Ectodermal cell (in vitro differentiated cells): ENCODE measurements around the gene TMEM18.

Source experiments
- H3K27ac ChIP-seq: 2 replicates; pipeline ENCODE4 v1.7.0; 2013; ENCODE audit warnings: mild to moderate bottlenecking, low read depth, low read length; ENCODE audit not compliant: insufficient read depth, poor library complexity, severe bottlenecking
- H3K27me3 ChIP-seq: 2 replicates; pipeline ENCODE4 v1.7.0; 2013; ENCODE audit warnings: mild to moderate bottlenecking, low read length; ENCODE audit not compliant: insufficient read depth, control insufficient read depth, poor library complexity, severe bottlenecking
- H3K36me3 ChIP-seq: one replicate; pipeline ENCODE4 v1.7.0; 2013; ENCODE audit warnings: low read length; ENCODE audit not compliant: control insufficient read depth, insufficient read depth
- H3K4me1 ChIP-seq: one replicate; pipeline ENCODE4 v1.7.0; 2013; ENCODE audit warnings: low read length; ENCODE audit not compliant: control insufficient read depth, insufficient read depth
- H3K4me3 ChIP-seq: 2 replicates; pipeline ENCODE4 v1.7.0; 2013; ENCODE audit warnings: low read depth, low read length, control low read depth; ENCODE audit not compliant: insufficient read depth
- H3K9me3 ChIP-seq: 2 replicates; pipeline ENCODE4 v1.7.0; 2013; ENCODE audit warnings: mild to moderate bottlenecking, low read length, moderate library complexity; ENCODE audit not compliant: control insufficient read depth
- WGBS, 2 experiments: methylation state at CpG; one replicate each; pipeline ENCODE4 v1.1.7; 2013; ENCODE audit warnings: missing lambda C conversion rate in 2 of 2; 5-methylcytosine and 5-hydroxymethylcytosine counted together

The TMEM18 gene

DNA sequence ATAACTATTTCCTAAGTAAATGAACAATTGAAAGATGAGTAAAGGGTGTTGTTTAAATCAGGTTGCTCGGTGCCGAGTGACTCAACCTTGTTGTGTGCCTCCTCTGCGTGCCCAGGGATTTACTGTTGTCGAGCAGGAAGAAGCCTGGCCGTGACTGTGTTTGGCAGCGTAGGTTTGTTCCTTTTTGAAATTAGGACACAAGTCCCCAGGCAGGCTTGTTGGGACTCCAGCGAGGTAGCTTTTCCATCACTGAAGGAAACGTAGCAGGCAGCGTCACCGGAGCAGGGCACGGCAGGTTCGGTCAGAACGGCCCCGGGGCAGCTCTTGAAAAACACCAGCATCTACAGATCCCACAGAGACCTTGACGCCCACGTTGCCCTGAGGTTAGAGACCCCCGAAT, 48.6 kb downstream of the TMEM18 start:
- H3K4me1 ChIP-seq: peaks cover 20% of the 10 kb centered on the region
- 89 to 92% methylated on average over 17 of the region's 17 CpGs for WGBS, 2 experiments
- no peaks in the 10 kb centered on the region for H3K36me3 ChIP-seq
- no peak overlapping the region for H3K4me3 ChIP-seq
- H3K9me3 ChIP-seq: no peaks in the 10 kb centered on the region
- no peak overlapping the region for H3K27ac ChIP-seq
- H3K27me3 ChIP-seq: no peaks in the 10 kb centered on the region

DNA sequence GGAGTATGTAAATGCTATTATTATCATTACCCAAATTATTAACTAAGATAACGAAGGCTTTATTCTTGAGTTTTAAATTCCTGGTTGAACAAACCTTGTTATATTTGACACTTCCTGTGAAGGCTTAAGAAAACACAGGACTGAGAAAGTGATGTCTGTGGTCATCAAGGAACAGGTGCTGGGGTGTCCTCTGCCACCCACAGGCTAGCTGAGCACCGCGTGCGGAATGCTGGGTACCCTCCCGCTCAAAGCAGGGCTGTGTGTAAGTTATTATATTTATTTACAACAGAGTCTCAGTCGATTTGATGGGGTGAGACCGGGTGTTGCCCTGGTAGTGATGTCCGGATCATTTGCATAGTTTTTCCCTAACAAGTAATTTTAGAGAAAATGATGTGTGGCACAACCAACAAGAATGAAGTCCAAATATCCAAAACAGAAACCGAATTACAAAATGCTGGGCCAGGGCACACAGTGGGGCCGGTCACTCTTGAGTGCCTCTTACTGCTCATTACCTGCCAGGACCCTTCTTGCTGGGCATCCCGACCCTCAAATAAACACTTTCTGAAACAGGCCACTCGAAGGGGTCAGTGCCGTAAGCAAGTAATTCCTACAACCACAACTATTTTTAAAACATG, 49.2 kb downstream of the TMEM18 start:
- no peaks in the 10 kb centered on the region for H3K36me3 ChIP-seq
- H3K27me3 ChIP-seq: no peaks in the 10 kb centered on the region
- no peak overlapping the region for H3K4me3 ChIP-seq
- peaks cover 20% of the 10 kb centered on the region for H3K4me1 ChIP-seq
- H3K27ac ChIP-seq: no peak overlapping the region
- H3K9me3 ChIP-seq: no peaks in the 10 kb centered on the region
- 89 to 93% methylated on average over 9 to 13 of the region's 13 CpGs for WGBS, 2 experiments

DNA sequence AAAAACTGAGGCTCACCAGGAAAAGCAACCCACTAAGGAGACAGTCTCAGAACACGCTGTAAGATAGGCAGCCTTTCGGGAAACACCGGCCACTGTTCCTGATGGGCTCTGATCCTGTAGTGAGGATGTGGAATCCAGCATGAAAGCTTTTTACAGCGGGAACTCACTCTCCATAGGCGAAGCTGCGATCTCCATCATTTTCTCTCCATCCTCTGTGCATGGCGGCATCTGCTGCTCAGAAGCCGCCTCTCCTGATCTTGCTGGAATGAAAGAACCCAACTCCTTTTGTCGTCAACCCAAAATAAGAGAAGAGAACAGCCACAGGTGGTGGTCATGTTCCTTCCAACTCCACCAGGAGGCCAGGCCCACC, 49.9 kb downstream of the TMEM18 start:
- Histone ChIP-seq H3K36me3 (no peaks in the 10 kb centered on the region), H3K4me3 (no peak overlapping the region), H3K9me3 (no peaks in the 10 kb centered on the region), H3K27me3 (no peaks in the 10 kb centered on the region), H3K27ac (peak overlapping the region; percentile 27), H3K4me1 (peaks cover 20% of the 10 kb centered on the region)
- WGBS, 2 experiments: 82 to 83% methylated on average over 9 of the region's 9 CpGs

DNA sequence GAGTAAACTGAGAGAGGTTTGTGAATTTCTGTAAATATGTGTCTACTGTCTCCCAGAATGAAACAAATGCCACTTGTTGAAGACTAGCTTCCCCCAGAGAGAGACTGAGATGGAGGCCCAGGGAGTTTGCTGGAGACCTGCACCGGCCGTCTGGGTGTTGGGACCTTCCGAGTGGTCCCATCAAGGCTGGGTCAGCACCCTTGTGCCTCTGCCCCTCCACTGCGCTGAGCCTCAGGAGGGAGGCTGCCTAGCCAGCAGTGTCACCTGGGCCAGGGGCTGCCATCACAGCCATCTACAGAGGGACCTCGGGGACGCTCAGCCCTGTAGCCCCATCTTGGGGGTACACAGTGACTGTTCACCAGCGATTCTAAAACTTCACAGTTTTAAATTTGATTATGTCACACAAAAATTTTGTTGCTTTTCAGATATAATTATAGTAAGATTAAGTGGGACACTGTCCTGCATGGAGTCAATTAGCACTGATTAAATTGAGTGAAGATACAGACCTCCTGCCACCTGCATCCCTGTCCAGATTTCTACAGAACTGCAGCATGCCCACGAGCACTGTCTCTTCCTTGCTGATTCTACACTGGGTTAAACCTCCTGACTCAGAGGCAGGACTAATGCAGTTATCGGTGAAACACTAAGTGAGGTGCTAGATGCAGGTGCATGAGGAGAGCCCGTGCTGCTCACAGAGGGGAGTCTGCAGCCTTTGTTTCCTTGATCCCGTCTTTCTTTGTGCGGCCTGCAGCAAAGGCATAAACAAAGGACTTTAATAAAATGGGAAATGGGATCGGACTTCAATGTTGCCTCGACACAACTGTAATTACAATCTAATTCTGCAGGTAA, 50.5 kb downstream of the TMEM18 start:
- H3K4me3 ChIP-seq: no peak overlapping the region
- H3K9me3 ChIP-seq: no peaks in the 10 kb centered on the region
- H3K27me3 ChIP-seq: no peaks in the 10 kb centered on the region
- H3K27ac ChIP-seq: peak overlapping the region; percentile 27
- peaks cover 20% of the 10 kb centered on the region for H3K4me1 ChIP-seq
- 68 to 69% methylated on average over 14 of the region's 14 CpGs for WGBS, 2 experiments
- no peaks in the 10 kb centered on the region for H3K36me3 ChIP-seq

DNA sequence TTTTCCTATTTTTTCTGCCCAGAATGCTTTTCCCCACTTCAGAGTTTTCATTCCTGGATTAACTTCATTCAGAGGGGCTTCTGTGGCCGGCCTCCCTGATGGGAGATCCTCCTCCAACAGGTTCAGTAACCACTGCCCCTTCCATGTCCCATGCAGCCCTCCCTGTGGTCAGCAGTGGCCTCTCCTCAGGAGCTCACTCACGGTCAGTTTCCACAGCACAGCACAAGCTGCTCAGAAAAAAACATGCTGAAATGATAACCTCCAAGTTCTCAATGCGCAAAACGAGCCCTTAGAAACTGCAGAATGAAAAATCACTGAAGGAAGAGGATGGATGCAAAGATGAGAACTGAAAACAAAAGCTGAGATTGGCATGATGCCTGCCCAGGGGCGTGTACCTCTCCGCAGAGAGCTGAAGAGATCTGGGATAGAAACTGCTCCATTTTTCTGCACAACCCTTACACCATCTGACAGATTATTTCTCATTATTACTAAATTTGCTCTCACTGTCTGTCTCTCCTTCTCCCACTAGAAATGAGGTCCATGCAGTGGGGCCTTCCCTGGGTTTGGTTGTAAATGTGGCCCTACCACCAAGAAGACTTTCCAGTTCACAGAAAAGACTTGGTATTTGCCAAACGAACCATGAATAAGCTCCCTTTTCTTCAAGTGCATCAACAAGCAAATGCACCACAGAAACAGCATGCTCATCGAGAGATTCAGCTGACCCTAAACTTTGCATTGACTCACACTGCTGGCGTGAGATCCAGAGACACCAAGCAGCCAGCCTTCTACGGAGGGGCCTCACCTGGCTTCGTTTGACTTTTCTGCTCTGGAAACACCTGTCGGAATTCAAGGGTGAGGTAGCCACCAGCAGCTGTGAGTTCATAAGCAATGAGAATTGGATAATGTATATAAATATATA, 51.5 kb downstream of the TMEM18 start:
- H3K27ac ChIP-seq: no peak overlapping the region
- WGBS, 2 experiments: 90 to 91% methylated on average over 12 of the region's 12 CpGs

DNA sequence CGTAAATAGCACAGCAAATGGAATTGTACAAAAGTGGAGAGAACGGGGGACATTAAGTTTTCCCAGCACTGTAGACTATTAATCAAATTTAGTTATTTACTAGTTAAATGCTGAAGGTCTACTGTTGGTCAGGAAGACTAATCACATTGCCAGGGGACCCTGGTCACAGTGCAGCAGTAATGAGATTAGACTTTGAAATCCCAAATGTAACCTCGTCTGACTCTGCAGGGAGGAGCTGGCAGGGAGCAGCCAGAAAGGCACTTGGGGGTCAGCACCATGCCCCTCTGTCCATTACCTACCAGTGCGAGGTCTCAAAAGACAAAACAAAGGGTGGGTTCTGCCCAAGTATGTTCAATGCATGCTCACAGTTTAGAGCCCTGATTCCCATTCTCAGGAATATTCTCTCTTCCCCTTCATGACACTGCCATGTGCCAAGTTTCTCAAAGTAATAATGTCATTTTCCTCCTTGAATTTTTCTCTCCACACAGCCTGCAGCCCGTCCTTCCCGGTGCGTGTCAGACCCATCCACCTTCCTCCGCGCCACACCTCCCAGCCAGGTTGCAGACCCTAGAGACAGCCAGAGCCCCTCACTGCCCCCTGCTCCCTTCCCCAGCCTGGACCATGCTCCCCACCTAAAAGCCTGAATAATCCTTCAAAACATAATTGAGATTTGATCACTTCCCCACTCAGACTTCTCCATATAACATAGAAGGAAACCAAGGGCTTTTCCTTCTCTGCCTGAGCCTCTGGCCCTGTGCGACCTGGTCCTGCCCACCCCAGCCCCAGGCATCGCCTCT, 52.5 kb downstream of the TMEM18 start:
- Histone ChIP-seq H3K27ac (no peak overlapping the region), H3K36me3 (no peaks in the 10 kb centered on the region), H3K4me1 (peaks cover 20% of the 10 kb centered on the region), H3K9me3 (no peaks in the 10 kb centered on the region), H3K27me3 (no peaks in the 10 kb centered on the region), H3K4me3 (no peak overlapping the region)
- 80 to 81% methylated on average over 11 of the region's 11 CpGs for WGBS, 2 experiments

More for the DNA sequence above, 51.5 kb downstream of the TMEM18 start:
- Histone ChIP-seq H3K4me1 (peaks cover 20% of the 10 kb centered on the region), H3K27me3 (no peaks in the 10 kb centered on the region), H3K9me3 (no peaks in the 10 kb centered on the region), H3K4me3 (no peak overlapping the region), H3K36me3 (no peaks in the 10 kb centered on the region)

DNA sequence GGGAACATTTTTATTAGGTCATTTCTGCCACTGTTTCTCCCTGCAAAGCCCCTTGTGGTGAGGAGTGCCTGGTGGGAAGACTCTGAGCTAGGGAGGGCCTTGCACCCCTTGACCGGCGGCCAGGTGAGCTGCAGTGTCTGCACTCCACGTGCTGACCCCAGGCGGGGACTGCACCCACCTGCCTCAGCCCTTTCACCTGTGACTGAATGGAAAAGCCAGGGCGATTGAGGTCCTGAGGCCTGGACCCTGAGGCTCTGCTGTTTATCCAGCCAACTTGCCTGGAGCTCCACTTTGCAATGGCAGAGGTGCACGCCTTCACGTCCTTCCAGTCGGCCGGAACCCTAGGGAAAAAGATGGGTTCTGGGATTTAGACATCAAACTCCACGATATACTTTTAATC, 53.1 kb downstream of the TMEM18 start:
- peaks cover 20% of the 10 kb centered on the region for H3K4me1 ChIP-seq
- H3K4me3 ChIP-seq: no peak overlapping the region
- H3K9me3 ChIP-seq: no peaks in the 10 kb centered on the region
- 81 to 87% methylated on average over 10 of the region's 10 CpGs for WGBS, 2 experiments
- H3K27ac ChIP-seq: no peak overlapping the region
- no peaks in the 10 kb centered on the region for H3K36me3 ChIP-seq
- no peaks in the 10 kb centered on the region for H3K27me3 ChIP-seq

DNA sequence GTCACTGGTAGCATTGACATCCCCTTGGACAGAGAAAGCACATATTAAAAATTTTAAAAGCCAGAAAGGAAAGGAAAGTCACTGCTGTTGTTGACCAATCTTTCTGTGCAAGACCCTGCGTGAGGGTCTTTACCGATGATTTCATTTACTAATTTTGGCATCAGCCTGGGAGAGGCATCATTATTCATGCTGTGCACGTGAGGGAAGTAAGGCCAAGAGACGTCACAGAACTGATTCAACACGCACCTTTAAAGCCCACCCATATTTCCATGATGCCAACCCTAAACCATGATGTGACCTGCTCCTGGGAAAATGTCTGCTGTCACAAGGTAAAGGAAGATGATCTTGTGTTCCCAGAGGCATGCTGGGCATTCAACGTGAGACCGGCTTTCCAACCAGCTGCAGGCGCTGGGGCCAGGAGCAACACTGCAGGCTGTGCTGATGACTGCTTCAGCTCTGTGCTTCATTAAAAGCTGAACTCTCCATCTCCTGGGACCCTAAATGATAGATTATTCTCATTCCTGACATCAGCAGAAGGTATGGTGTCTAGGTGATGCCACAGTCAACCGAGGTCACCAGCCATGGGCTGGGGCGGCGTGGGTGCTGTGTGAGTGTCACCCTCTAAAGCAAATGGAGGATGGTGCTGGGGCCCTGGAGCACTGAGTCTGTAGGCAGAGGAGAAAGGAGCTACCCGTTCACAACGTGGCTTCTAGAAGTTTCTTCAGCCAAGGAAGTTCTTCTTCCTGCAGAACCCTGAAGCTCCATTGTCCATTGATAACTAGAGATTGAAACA, 53.9 kb downstream of the TMEM18 start:
- no peak overlapping the region for H3K4me3 ChIP-seq
- WGBS, 2 experiments: 93 to 94% methylated on average over 13 of the region's 13 CpGs
- H3K9me3 ChIP-seq: no peaks in the 10 kb centered on the region
- H3K4me1 ChIP-seq: peaks cover 20% of the 10 kb centered on the region
- no peak overlapping the region for H3K27ac ChIP-seq
- no peaks in the 10 kb centered on the region for H3K36me3 ChIP-seq
- no peaks in the 10 kb centered on the region for H3K27me3 ChIP-seq

DNA sequence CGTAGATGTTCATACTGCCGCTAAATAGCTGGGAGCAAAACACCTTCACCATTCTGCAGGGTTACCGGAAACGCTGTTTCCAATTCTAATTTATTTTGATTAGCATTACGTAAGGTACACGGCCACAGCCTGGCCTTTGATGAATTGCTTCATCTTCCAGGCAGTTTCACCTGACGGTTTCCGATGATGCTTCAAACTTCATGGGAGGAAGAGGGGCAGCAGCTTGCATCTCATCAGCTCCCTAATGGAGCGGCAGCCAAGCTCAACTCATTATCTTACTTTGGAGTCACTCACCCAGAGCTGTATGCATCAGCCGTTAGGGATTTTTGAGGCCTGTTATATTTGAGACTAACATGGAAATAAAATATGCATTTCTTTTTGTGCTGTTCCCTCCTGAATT, 54.8 kb downstream of the TMEM18 start:
- WGBS, 2 experiments: 86 to 88% methylated on average over 10 of the region's 10 CpGs
- H3K27ac ChIP-seq: no peak overlapping the region

More for the DNA sequence above, 54.8 kb downstream of the TMEM18 start:
- Histone ChIP-seq H3K4me1 (peaks cover 18% of the 10 kb centered on the region), H3K27me3 (no peaks in the 10 kb centered on the region), H3K36me3 (no peaks in the 10 kb centered on the region), H3K9me3 (no peaks in the 10 kb centered on the region), H3K4me3 (no peak overlapping the region)
